ENCODE data around the gene ASB6.

ASB6 gene

DNA sequence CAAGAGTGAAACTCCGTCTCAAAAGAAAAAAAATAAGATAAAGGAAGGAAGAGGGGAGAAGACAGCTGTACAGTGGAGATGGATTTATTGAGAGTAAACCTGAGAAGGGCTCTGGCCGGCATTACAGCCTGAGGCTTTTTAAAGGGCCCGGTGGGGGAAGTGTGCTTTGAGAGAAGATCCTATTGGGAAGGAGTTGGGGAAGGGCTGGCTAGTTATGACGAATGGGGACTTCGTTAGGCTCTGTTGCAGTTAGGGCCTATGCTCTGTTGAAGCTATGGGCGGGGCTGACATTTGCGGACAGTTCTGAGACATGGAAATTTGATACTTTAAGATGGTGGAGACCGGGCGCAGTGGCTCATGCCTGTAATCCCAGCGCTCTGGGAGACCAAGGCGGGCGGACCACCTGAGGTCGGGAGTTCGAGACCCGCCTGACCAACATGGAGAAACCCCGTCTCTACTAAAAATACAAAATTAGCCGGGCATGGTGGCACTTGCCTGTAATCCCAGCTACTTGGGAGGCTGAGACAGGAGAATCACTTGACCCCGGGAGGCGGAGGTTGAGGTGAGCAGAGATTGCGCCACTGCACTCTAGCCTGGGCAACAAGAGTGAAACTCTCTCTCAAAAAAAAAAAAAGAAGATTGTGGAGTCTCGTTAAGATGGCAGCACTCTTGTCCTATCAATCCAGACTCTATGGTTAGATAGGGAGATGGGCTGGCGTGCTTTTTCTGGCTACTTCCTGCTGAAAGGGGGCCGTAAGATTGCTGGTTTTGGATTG is 54.3 kb downstream of the ASB6 start:
- TF ChIP-seq, protein P1, sequence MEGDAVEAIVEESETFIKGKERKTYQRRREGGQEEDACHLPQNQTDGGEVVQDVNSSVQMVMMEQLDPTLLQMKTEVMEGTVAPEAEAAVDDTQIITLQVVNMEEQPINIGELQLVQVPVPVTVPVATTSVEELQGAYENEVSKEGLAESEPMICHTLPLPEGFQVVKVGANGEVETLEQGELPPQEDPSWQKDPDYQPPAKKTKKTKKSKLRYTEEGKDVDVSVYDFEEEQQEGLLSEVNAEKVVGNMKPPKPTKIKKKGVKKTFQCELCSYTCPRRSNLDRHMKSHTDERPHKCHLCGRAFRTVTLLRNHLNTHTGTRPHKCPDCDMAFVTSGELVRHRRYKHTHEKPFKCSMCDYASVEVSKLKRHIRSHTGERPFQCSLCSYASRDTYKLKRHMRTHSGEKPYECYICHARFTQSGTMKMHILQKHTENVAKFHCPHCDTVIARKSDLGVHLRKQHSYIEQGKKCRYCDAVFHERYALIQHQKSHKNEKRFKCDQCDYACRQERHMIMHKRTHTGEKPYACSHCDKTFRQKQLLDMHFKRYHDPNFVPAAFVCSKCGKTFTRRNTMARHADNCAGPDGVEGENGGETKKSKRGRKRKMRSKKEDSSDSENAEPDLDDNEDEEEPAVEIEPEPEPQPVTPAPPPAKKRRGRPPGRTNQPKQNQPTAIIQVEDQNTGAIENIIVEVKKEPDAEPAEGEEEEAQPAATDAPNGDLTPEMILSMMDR (IDR thresholded peaks at IDR 0.05; ENCODE audit: low read depth, low read length): no peak
- in situ Hi-C loops (cut with HindIII; ENCODE audit: low sequenced_read_pairs): no loop called here
- H3K4me3 ChIP-seq (ENCODE audit: low read depth, low read length): no peak overlapping the region
- no peak for DNase-seq (ENCODE audit: low read depth, low spot score)

DNA sequence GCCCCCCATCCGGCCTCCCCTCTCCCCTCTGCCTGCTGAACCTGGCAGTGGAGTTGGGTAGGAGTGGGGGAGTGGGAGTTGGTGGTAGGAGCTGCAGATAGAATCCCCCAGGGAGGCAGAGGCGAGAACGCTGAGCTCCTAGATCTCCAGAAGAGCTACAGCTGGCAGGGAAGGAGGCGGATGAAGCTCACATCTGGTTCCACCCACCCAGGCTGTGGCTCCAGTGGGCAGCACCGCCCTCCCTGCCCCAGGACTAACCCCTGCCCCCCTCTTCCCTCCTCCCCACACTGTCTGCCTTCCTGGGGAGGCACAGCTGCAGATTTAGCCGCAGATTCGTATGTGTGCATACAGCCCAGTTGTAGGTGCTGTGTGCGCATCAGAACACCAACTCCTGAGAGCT is 55.3 kb downstream of the ASB6 start:
- DNase-seq (ENCODE audit: low read depth, low spot score): no peak
- in situ Hi-C loops (cut with HindIII; ENCODE audit: low sequenced_read_pairs): no loop called here
- TF ChIP-seq, protein P1 (IDR thresholded peaks at IDR 0.05; ENCODE audit: low read depth, low read length): no peak

DNA sequence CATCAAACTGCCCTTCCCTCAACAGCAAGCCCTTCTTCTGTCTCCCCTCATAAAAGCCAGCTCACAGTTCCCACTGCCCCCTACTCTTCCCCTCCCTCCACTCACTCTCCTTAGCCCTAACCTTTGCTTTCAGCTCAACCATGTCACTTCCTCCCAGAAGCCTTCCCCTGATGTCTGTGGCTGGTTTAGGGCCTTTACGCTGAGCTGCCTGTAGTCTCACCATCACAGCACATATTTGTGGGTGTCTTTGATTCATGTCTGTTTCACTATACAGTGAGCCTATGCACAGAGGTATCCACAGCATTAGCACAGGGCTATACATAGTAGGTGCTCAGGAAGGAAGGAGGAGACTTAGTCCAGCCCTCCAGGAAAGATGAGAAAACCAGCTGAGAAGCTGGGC is 55.7 kb downstream of the ASB6 start:
- TF ChIP-seq, protein P1 (IDR thresholded peaks at IDR 0.05; ENCODE audit: low read depth, low read length): no peak
- in situ Hi-C loops (cut with HindIII; ENCODE audit: low sequenced_read_pairs): no loop called here
- H3K4me3 ChIP-seq (ENCODE audit: low read depth, low read length): no peak overlapping the region
- DNase-seq (ENCODE audit: low read depth, low spot score): no peak

More for the DNA sequence above, 55.3 kb downstream of the ASB6 start:
- no peak overlapping the region for H3K4me3 ChIP-seq (ENCODE audit: low read depth, low read length)

DNA sequence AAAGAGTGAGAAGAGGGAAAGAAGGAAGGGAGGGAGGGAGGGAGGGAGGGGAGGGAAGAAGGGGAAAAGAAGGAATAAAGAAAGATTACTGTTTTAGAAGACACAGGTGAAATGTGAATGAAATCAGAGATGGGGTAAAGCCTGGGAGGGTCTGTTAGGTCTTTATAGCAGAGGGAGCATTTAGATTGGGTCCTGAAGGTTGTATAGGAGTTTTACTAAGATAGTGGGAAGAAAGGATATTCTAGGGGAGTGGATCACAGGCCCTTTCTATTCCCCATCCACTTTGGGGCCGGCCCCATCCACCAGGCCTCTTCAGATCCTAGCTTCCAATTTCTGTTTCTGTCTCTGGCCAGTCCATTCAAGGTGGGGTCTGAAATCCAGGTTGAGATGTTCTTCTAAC is 56.6 kb downstream of the ASB6 start:
- no peak for DNase-seq (ENCODE audit: low read depth, low spot score)
- H3K4me3 ChIP-seq (ENCODE audit: low read depth, low read length): no peak overlapping the region
- TF ChIP-seq, protein P1 (IDR thresholded peaks at IDR 0.05; ENCODE audit: low read depth, low read length): no peak
- in situ Hi-C loops (cut with HindIII; ENCODE audit: low sequenced_read_pairs): no loop called here

Data from astrocyte of the spinal cord (primary cell).